Measurements from ENCODE around the gene TGFA.

GRCh38 chr2:70523996-70524965 lies 29.3 kb downstream of the TGFA start:
- TF ChIP-seq CTCF (IDR thresholded peaks at IDR 0.05; ENCODE audit: low read depth, low read length, poor library complexity, severe bottlenecking) (no peak), EZH2phosphoT487 (IDR thresholded peaks at IDR 0.05; ENCODE audit: borderline replicate concordance, low read length) (no peak)
